NT2/D1 (cell line): ENCODE measurements around the gene FBXO21.
"Not testable (repeated sequence)": the region's sequence is repeated elsewhere in the genome, so short reads cannot be mapped to it uniquely, and the experiment has no call there.

Experiments
- DNase-seq: peaks from one replicate; pipeline ENCODE4 v3.0.0-alpha.2; 2011; ENCODE audit warnings: low read depth, low spot score
- H3K27me3 ChIP-seq: 2 replicates; pipeline ENCODE4 v1.6.0; 2011; ENCODE audit warnings: mild to moderate bottlenecking; ENCODE audit not compliant: insufficient read length, insufficient read depth
- H3K36me3 ChIP-seq: 2 replicates; pipeline ENCODE4 v1.6.1; 2011; ENCODE audit warnings: mild to moderate bottlenecking, low read length, mixed read lengths; ENCODE audit not compliant: insufficient read depth, insufficient read length
- H3K4me1 ChIP-seq: 2 replicates; pipeline ENCODE4 v1.5.1; 2011; ENCODE audit not compliant: insufficient read depth, insufficient read length
- H3K4me3 ChIP-seq: 2 replicates; pipeline ENCODE4 v1.5.1; 2011; ENCODE audit warnings: low read depth; ENCODE audit not compliant: insufficient read length
- H3K9ac ChIP-seq: 2 replicates; pipeline ENCODE4 v1.6.0; 2011; ENCODE audit warnings: low read depth; ENCODE audit not compliant: insufficient read length
- H3K9me3 ChIP-seq: 2 replicates; pipeline ENCODE4 v1.5.1; 2011; ENCODE audit warnings: mild to moderate bottlenecking, low read length; ENCODE audit not compliant: insufficient read depth
- SUZ12 ChIP-seq: IDR thresholded peaks from 2 replicates; pipeline ENCODE4 v1.6.1; 2011; ENCODE audit not compliant: insufficient read length, insufficient read depth; ENCODE audit errors: extremely low read depth
- YY1 ChIP-seq: IDR thresholded peaks from 2 replicates; pipeline ENCODE4 v1.6.1; 2011; ENCODE audit not compliant: insufficient read length, insufficient read depth
- ZNF274 ChIP-seq: IDR thresholded peaks from 2 replicates; pipeline ENCODE4 v1.6.1; 2011; ENCODE audit warnings: mild to moderate bottlenecking, low read depth, low read length

FBXO21 gene

GRCh38 chr12:117193903-117194302, 3.6 kb upstream of the FBXO21 start:
- TF ChIP-seq SUZ12: no peak
- TF ChIP-seq ZNF274: no peak
- TF ChIP-seq YY1: no peak
- peaks cover 5% of the 10 kb centered on the region for H3K4me1 ChIP-seq
- no peaks in the 10 kb centered on the region for H3K9me3 ChIP-seq
- DNase-seq: no peak
- H3K36me3 ChIP-seq: peaks cover under 1% of the 10 kb centered on the region
- no peak overlapping the region for H3K9ac ChIP-seq
- H3K27me3 ChIP-seq: peaks cover 3% of the 10 kb centered on the region
- H3K4me3 ChIP-seq: no peak overlapping the region

DNA sequence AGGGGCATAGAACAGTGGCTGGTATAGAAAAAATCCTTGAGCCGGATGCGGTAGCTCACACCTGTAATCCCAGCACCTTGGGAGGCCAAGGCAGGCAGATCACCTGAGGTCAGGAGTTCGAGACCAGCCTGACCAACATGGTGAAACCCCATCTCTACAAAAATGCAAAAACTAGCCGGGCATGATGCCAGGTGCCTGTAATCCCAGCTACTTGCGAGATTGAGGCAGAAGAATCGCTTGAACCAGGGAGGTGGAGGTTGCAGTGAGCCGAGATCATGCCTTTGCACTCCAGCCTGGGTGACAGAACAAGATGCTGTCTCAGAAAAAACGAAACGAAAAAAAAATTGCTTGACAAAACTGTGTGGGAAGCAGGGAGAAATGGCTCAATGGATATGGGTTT, 2.3 kb upstream of the FBXO21 start:
- not testable (repeated sequence) for H3K9ac ChIP-seq, H3K4me1 ChIP-seq, H3K9me3 ChIP-seq, DNase-seq, H3K4me3 ChIP-seq, H3K27me3 ChIP-seq
- H3K36me3 ChIP-seq: peaks cover 10% of the 10 kb centered on the region

GRCh38 chr12:117192057-117192456, 1.8 kb upstream of the FBXO21 start:
- H3K4me1 ChIP-seq: peaks cover 5% of the 10 kb centered on the region
- DNase-seq: no peak
- TF ChIP-seq ZNF274: no peak
- no peak for TF ChIP-seq YY1
- no peak for TF ChIP-seq SUZ12
- no peak overlapping the region for H3K9ac ChIP-seq
- no peak overlapping the region for H3K4me3 ChIP-seq
- H3K9me3 ChIP-seq: no peaks in the 10 kb centered on the region
- H3K27me3 ChIP-seq: peaks cover 3% of the 10 kb centered on the region
- peaks cover 13% of the 10 kb centered on the region for H3K36me3 ChIP-seq

DNA sequence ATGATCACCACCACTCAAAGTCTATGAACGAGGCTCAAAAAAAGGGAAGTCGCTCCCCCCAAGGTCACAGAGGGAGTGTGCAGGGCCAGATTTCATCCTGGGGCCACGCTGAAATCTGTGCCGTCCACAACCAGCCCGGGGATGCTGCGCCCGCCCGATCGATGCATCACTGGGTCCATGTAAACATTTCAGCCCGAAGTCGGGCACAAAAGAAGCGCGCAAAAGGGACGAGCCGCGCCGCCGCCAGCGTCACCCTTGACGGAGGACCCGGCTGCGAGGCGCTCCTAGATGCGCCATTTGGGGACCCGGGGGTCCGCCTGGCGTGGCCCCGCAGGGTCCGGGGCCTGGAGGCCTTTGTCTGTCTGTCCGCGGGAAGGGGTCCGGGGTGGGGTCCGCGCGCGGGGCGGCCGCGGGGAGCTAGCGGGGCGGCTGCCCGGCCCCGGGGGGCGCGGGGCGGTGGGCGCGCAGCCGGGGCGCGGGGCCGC, 503 bp downstream of the FBXO21 start:
- Histone ChIP-seq H3K4me1 (peaks cover 2% of the 10 kb centered on the region), H3K27me3 (peaks cover 3% of the 10 kb centered on the region), H3K9ac (peak overlapping the region; percentile 99), H3K36me3 (peaks cover 29% of the 10 kb centered on the region), H3K4me3 (peak overlapping the region; percentile 99), H3K9me3 (no peaks in the 10 kb centered on the region)
- no peak for TF ChIP-seq ZNF274
- no peak for TF ChIP-seq YY1
- no peak for TF ChIP-seq SUZ12
- no peak for DNase-seq

DNA sequence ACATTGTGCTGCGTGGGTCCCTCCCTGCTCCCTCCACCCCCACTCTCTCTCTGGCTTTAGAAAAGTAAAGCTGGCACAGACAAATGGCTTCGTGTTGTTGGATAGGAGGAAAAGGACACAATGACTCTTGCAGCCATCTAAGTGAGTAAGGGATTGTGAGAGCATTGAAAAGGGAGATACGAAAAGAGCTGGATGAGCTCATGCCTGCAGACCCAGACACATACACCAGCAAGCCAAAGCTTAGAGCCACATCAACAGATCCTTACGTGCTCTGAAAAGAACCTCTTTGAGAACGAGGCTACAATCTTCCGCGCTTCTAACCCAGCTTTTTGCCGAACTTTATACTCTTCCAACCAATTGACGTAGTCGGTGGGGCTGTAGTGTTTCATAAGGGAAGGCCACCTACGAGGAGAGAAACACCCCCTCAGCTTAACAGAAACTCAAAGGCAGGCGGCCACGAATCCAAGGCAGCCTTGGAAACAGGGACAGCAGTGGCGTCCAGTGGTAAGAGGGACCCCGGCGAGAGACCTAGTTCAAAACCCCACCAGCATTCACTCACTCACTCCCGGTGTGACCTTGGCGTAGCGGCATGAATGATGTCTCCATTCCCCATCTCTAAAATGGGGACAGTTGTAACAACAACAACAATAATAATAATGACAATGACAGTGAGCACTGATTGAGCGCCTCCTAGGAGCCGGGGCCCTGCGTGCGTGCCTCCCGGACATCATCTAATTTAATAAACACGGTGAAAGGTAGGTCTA, 1.1 kb downstream of the FBXO21 start:
- Histone ChIP-seq H3K36me3 (peaks cover 34% of the 10 kb centered on the region), H3K4me3 (peak overlapping the region; percentile 99), H3K9me3 (no peaks in the 10 kb centered on the region), H3K9ac (peak overlapping the region; percentile 99), H3K27me3 (peaks cover 3% of the 10 kb centered on the region), H3K4me1 (peaks cover 2% of the 10 kb centered on the region)
- no peak for TF ChIP-seq SUZ12
- no peak for TF ChIP-seq YY1
- no peak for TF ChIP-seq ZNF274
- DNase-seq: no peak

DNA sequence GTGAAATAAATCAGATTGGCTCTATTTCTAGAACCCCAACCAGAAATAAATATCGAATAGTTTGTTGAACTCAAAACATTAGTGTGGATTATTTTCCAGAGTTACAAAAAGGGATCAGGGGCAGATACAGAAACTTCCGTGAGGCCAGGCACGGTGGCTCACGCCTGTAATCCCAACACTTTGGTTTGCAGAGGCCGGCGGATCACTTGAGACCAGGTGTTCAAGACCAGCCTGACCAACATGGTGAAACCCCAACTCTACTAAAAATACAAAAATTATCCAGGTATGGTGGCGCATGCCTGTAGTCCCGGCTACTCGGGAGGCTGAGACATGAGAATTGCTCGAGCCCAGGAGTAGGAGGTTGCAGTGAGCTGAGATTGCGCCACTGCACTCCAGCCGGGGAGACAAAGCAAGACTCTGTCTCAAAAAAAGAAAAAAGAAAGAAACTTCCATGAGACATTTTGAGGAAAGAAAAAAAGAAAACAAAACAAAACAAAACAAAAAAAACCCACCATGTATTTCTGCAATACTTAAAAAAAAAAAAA, 2.1 kb downstream of the FBXO21 start:
- Histone ChIP-seq H3K4me3 (no peak overlapping the region), H3K36me3 (peaks cover 42% of the 10 kb centered on the region), H3K9me3 (no peaks in the 10 kb centered on the region), H3K9ac (no peak overlapping the region), H3K4me1 (peaks cover 2% of the 10 kb centered on the region), H3K27me3 (peaks cover 3% of the 10 kb centered on the region)
- DNase-seq: no peak
- TF ChIP-seq SUZ12: no peak
- TF ChIP-seq ZNF274: no peak

- Histone ChIP-seq H3K4me3 (no peak overlapping the region), H3K4me1 (peaks cover 2% of the 10 kb centered on the region)
- no peak for DNase-seq
Measured at GRCh38 chr12:117187421-117187820, 2.8 kb downstream of the FBXO21 start.

More at GRCh38 chr12:117187421-117187820, 2.8 kb downstream of the FBXO21 start:
- Histone ChIP-seq H3K9ac (no peak overlapping the region), H3K9me3 (no peaks in the 10 kb centered on the region), H3K27me3 (peaks cover 3% of the 10 kb centered on the region), H3K36me3 (peaks cover 49% of the 10 kb centered on the region)
- no peak for TF ChIP-seq YY1
- no peak for TF ChIP-seq ZNF274
- TF ChIP-seq SUZ12: no peak
